Activated naive CD4-positive, alpha-beta T cell treated with anti-CD3 and anti-CD28 coated beads, Interleukin-2, amount 50 U/mL, for 24 hours (primary cell): Measurements from ENCODE around the gene PIH1D2.
"Not testable (repeated sequence)": the region's sequence is repeated elsewhere in the genome, so short reads cannot be mapped to it uniquely, and the experiment has no call there.

ENCODE experiments used
- H3K27ac Mint-ChIP-seq: one replicate; pipeline ENCODE4 v1.8.0; 2021; ENCODE audit warnings: mild to moderate bottlenecking, mixed read lengths
- H3K27me3 Mint-ChIP-seq: one replicate; pipeline ENCODE4 v1.8.0; 2021; ENCODE audit warnings: mixed read lengths
- H3K36me3 Mint-ChIP-seq: one replicate; pipeline ENCODE4 v1.8.0; 2021; ENCODE audit warnings: mixed read lengths
- H3K4me1 Mint-ChIP-seq: one replicate; pipeline ENCODE4 v1.8.0; 2021; ENCODE audit warnings: mixed read lengths
- H3K4me3 Mint-ChIP-seq: one replicate; pipeline ENCODE4 v1.8.0; 2021; ENCODE audit warnings: mild to moderate bottlenecking, mixed read lengths
- H3K9me3 Mint-ChIP-seq: one replicate; pipeline ENCODE4 v1.8.0; 2021; ENCODE audit warnings: mixed read lengths

The PIH1D2 gene

DNA sequence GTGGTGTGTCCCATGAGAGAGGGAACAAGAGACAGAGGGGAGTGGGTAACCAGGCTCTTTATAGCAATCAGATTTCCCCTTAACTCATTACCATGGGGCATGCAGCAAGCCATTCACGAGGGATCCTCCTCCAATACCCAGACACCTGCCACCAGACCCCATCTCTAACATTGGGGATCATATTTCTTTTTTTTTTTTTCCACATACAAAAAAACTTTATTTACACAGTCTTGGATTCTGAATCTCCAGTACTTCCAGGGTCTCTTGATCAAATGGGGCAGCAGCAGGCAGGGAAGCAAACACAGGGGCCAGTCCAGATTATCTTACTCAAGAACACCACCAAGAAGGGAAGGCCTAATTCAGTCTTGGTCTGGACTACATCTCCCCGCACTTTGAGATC lies 44.4 kb downstream of the PIH1D2 start:
- Mint-ChIP-seq H3K27me3 (no peaks in the 10 kb centered on the region), H3K9me3 (no peaks in the 10 kb centered on the region), H3K27ac (peak overlapping the region; percentile 9), H3K4me3 (no peak overlapping the region), H3K36me3 (peaks cover 17% of the 10 kb centered on the region), H3K4me1 (peaks cover 20% of the 10 kb centered on the region)

DNA sequence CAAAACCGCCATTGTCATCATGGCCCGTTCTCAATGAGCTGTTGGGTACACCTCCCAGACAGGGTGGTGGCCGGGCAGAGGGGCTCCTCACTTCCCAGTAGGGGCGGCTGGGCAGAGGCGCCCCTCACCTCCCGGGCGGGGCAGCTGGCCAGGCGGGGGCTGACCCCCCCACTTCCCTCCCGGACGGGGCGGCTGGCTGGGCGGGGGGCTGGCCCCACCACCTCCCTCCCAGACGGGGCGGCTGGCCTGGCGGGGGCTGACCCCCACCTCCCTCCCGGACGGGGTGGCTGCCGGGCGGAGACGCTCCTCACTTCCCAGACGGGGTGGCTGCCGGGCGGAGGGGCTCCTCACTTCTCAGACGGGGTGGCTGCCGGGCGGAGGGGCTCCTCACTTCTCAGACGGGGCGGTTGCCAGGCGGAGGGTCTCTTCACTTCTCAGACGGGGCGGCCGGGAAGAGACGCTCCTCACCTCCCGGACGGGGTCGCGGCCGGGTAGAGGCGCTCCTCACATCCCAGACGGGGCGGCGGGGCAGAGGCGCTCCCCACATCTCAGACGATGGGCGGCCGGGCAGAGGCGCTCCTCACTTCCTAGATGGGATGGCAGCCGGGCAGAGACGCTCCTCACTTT lies 46.9 kb downstream of the PIH1D2 start:
- not testable (repeated sequence) for H3K27ac Mint-ChIP-seq, H3K9me3 Mint-ChIP-seq, H3K4me3 Mint-ChIP-seq, H3K27me3 Mint-ChIP-seq
- H3K36me3 Mint-ChIP-seq, result peaks cover 11% of the 10 kb centered on the region
- peaks cover 34% of the 10 kb centered on the region for H3K4me1 Mint-ChIP-seq

DNA sequence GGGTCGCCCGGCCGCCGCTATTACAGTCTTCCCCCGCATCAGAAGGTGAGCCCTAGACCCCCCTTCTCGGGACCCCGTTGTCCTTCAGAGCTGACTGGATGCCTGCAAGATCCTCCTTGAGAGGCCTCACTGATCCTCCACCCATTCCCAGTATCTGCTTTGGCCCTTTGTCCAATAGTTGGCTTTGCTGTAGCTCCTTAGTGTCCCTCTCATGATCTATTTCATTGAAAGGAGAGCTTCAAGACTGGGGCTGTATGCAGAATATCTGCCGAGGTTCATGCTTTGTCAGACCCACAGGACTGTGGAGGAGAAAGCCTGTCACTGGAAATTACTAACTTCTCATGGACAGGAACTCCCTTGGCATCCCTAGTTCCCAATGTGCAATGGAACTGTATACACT lies 48.1 kb downstream of the PIH1D2 start:
- Mint-ChIP-seq H3K4me3 (peak overlapping the region; percentile 100), H3K36me3 (peaks cover 11% of the 10 kb centered on the region), H3K27me3 (no peaks in the 10 kb centered on the region), H3K9me3 (no peaks in the 10 kb centered on the region), H3K27ac (peak overlapping the region; percentile 100), H3K4me1 (peaks cover 34% of the 10 kb centered on the region)

DNA sequence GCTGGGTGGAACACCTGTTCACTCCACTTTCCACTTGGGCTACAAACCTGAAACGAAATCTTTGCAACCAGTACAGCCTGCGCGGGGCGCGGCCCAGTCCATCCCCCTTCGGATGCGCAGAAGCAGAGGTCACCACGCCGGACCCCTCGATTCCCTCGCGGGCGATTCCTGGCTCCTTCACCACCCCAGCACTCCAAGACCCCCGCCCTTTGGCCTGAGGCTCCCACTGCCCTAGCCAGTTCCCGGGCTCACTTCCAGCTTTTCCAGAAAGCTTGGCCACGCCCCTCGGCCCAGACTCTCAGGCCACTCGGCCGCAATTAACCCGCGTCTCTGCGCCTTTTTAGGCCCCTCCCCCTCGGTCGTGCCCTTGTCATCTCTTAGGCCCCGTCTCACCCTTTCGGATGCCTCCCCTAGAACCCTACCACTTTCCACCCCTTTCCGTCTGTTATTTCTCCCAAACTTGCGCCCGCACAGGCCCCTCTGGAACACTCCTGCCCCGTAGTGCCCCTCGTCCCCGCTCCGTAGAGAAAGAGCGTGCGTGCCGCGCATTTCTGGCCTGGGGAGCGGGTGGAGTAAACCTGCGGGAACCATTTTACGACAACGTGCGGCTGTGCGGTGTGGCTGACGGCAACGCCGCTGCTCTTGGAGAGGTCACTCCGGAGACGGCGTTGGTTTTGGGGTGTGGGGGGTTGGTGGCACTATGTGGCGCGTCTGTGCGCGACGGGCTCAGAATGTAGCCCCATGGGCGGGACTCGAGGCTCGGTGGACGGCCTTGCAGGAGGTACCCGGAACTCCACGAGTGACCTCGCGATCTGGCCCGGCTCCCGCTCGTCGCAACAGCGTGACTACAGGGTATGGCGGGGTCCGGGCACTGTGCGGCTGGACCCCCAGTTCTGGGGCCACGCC lies 48.8 kb downstream of the PIH1D2 start, which contains the start of gene DLAT:
Gene DLAT, plus strand, starts transcription at position 636 of the 906 bp plus-strand sequence. Its CDS starts 65 bp downstream, at position 701.
- Mint-ChIP-seq H3K36me3 (peaks cover 8% of the 10 kb centered on the region), H3K9me3 (no peaks in the 10 kb centered on the region), H3K4me1 (peaks cover 31% of the 10 kb centered on the region), H3K27ac (peak within 1 kb of the TSS; percentile 100), H3K4me3 (peak within 1 kb of the TSS; percentile 100), H3K27me3 (no peaks in the 10 kb centered on the region)

DNA sequence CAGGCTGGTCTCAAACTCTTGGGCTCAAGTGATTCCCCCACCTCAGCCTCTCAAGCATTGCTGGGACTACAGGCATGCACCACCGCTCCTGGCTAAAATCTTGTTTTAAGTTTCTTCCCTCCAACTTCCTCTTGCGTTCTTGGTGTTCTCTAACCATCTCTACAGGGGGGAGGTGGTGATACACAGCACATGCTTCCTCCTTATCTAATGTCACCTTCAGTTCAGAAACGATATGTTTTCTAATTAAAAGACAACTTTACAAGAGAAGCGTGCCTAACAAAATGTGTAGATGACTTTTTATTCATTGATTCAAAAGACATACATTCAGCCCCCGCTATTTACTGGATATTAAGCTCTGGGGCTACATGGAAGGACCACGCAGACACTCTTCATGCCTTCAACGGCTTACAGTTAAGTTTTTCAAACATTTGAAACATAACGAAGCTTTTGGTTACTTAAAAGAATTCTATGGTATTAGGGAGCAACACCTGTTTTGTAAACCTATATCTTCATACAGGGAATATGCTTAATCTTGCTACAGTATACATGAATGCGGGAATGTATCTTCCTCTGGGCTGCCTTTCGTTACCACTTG lies 49.5 kb downstream of the PIH1D2 start:
- Mint-ChIP-seq H3K36me3 (peaks cover 7% of the 10 kb centered on the region), H3K4me3 (peak overlapping the region; percentile 100), H3K4me1 (peaks cover 30% of the 10 kb centered on the region), H3K27me3 (no peaks in the 10 kb centered on the region), H3K9me3 (no peaks in the 10 kb centered on the region), H3K27ac (peak overlapping the region; percentile 100)

DNA sequence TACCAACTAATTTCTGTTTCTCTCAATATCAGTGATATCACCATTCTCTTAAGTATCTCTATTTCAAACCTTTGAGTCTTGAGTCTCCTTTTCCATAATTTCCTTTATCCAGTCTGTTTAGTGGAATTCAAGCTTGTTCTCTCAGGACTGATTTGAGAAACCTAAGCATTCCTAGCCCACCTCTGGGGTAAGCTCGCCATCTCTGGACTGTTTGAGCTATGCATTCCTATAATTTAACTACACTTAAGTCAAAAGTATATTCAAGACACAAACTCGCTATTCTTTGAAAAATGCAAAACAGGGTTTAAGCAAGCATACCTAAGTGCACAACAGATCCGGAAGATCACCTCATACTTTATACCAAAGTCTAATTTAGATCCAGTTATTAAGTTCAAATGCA lies 50.7 kb downstream of the PIH1D2 start:
- H3K36me3 Mint-ChIP-seq, result peaks cover 3% of the 10 kb centered on the region
- H3K27ac Mint-ChIP-seq, result peak overlapping the region; percentile 66
- peak overlapping the region; percentile 61 for H3K4me3 Mint-ChIP-seq
- peaks cover 23% of the 10 kb centered on the region for H3K4me1 Mint-ChIP-seq
- no peaks in the 10 kb centered on the region for H3K9me3 Mint-ChIP-seq
- no peaks in the 10 kb centered on the region for H3K27me3 Mint-ChIP-seq

DNA sequence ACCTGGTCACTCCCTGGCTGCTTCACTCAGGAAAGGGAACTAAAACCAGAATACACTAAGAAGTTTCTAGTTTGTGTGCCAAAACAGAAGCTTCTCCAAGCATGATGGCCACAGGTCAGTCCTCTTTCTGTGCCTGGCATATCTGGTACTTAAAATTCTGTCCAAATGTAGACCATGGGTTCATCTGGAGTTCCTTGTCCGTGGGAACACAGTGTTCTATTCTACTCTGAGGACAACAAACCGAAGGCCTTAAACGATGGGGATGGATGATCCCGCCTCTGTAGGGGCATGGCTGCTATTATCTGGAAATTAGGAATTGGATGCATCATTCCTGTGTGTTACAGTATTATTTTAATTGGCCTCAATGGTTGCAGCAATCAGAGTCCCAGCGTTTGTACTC lies 54.8 kb downstream of the PIH1D2 start:
- H3K4me1 Mint-ChIP-seq, result peaks cover 14% of the 10 kb centered on the region
- H3K4me3 Mint-ChIP-seq, result no peak overlapping the region
- no peak overlapping the region for H3K27ac Mint-ChIP-seq
- H3K27me3 Mint-ChIP-seq, result no peaks in the 10 kb centered on the region
- no peaks in the 10 kb centered on the region for H3K9me3 Mint-ChIP-seq
- H3K36me3 Mint-ChIP-seq, result peaks cover 3% of the 10 kb centered on the region
